GM21737 (cell line): ENCODE measurements around the gene CDH18.

Source experiments
- ATAC-seq: cut with Tn5 transposase; IDR thresholded peaks from one replicate; pipeline ENCODE4 v1.9.1; 2021; ENCODE audit warnings: mild to moderate bottlenecking, moderate library complexity; ENCODE audit not compliant: unreplicated experiment

The CDH18 gene

DNA sequence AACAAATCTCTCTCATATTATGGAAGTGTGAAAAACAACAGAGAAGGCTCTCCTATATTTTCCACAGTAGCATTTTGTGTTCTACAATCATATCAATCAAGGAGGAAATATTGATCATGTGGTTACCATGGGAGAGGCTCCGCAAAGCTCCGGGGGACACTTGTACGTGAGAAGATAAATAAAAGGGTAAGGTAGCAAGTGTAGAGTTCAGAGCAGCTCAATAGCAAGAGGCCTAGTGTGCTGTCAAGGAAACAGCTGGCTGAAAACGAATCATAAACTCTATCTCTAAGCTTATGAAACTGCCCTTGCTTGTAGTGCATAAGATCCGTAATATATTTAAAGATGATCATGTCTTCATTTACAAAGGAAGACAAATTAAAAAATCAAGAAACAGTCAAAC, 57.5 kb downstream of the CDH18 start:
- ATAC-seq = no peak

DNA sequence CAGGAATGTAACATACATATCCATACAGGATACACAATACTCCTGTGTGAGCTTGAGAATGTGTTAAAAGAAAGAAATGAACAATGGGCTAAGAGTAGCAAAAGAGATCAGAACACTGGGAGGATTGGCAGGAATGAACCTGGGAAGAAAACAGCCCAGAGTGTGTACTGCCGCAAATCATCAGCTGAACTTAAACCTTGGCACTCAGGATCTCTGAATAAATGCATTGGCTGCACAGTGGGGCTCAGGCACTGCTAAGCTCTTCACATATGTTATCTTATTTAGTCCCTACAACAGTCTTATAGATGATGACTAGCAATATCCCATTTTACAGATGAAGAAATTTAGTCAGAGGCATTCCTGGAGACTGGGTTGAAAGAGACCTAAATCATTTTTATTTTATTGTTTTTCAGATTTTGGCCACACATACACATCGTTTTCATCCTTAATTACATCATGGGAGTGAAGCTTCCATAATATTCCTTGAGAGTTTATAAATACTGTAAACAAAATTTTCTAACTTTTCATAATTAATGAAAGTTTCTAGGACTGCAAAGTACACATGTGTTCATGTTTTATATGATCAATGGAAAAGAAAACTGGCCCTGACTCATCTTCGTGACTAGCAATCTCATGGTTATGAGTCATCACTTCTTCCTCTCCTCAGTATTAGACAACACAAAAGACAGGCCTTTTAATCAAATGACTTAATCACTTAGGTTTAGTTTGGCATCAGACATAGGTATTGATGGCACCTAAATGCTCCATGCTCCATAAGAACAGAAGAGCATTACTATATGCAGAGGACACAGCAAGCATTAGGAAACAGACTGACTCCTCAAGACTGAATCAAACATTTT, 59.2 kb downstream of the CDH18 start:
- ATAC-seq = no peak

DNA sequence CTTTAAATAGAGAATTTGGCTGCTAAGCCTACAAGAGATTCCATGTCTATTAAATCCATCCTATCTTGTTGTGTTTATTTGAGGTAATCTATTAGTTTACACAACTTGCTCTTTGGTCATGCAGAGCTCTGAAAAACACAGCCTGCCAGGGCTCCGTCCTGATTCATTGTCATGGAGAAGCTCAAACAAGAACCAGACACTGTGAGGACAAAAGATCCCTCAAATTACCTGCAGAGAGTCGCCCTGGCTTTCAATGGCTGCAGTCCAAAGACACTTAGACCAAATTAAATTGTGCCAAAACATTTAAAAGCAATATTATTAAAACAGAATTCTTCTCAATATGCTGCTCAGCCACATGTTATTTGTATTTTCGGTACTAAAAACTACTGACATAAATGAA, 60.1 kb downstream of the CDH18 start:
- no peak for ATAC-seq

DNA sequence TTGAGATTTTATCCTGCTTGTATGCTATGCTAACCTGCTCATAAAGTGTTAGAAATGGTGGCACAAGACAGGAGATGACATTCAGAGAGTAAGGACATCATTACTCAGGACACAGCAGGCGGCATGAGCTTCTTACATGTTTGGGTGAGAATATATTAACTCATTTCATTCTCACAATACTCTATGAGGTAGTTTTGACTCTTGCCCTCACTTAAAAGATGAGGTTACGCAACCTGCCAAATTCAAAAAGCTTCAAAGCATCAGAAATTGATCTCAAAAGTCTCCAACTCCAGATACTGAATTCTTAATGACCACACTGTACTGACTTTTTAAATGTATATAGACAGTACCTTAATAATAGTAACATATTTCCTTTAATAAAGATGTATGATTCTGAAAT, 60.8 kb downstream of the CDH18 start:
- ATAC-seq = no peak

DNA sequence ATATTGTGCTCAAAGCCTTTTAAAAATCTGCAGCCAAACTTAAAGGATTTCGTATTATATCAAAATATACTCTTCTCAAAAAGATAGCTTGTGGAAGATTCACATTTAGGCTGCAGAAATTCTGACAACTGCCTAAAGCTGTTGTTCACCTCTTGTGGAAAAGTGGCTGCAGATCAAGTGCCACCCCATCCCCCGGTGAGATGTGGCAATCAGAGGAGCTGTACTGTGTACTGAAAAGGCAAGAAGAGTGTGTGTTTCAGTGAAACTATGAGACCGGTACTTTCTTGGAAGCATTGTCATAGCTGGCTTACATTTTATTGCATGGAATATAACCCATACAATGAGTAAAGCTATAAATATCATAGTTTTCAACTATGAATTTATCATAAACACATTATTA, 64.3 kb downstream of the CDH18 start:
- no peak for ATAC-seq

DNA sequence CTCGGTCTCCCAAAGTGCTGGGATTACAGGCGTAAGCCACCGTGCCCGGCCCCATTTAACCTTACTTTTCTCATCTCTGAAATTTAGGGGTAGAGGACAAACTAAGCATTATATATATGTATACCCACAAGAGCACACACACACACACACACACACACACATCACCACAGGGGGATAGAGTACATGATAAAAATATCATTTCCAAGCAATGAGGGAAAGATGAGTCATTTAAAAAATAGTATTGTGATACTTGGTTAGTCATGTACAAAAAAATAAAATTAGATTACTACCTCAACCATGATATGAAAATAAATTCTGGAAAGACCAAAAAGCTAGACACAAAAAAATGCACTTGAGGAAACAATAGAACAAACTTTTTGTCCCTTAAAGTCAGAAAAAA, 67.2 kb downstream of the CDH18 start:
- ATAC-seq = no peak

DNA sequence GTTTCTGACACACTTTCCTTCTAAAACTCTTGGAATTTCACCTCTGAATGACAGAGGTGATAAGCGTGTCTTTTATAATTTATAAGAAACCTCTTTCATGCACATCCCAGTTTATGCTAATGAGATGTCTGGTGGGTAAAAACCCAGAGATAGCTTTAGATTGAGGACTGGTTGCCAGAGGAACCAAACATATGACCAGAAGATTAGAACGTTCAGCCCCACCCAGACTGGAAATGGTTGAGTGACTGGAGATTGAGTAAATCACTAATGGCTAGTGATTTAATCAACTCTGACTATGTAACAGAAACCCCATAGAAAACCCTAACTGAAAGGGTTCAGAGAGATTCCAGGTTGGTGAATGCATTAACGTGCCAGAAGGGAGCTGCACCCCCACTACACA, 69.2 kb downstream of the CDH18 start:
- no peak for ATAC-seq

DNA sequence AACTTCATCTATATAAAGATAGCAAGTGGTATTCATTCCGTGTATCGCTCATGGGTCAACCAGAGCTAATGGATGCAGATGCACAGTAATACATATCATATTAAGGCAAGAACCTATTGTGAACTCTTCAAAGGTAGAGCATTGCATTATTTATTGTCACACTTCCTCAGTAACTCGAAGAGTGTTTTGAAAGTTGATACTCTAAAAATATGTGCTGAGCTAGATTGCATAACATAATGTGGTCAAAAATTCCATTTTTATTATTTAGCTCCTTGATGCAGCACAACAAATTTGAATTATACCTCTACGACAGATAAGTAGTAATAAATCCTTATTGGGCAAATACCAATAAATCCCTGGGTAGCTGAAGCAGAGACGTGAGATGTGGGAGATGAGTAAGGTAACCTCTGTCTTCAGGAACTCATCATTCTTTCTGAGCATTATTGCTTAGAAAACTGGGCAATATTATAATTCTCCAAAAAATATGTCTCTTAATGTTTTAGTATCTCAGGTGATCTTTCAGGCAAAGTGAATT, 70.3 kb downstream of the CDH18 start:
- no peak for ATAC-seq

DNA sequence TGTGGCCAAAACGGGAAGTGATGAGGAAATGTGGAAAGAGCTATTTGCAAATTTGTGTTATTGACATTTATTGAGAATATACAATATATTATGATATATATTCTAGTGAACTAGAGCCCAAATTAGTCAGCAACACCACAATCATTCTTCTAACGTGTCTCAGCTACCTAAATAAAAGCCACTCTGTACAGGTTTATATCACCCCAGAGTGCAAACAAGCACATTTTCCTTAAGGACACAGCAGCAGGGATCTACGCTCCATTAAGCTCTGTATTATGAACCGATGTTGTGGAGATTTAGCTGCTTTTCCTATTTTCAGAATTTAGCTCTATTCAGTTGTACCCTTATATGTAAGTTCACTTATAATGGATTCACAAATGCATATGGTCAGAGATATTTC, 77.9 kb downstream of the CDH18 start:
- ATAC-seq = no peak

DNA sequence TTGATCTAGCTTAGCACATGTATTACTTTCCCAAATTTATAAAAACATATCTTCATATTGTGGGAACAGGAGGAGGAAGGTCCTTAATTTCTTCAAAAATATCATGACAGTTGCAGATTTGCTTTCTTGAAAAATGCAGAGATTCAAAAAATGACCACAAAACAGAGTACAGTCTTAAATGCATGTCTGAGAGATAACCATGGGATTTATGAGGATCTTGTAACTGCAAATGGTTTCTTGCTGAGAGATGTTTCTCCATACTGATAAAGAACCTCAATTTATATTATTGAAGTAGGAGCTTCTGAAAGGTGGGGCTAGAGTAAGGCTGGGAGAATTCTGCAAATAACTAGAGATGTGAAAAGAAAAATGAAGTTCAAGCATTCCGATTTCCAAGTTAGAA, 83.2 kb downstream of the CDH18 start:
- ATAC-seq = no peak

DNA sequence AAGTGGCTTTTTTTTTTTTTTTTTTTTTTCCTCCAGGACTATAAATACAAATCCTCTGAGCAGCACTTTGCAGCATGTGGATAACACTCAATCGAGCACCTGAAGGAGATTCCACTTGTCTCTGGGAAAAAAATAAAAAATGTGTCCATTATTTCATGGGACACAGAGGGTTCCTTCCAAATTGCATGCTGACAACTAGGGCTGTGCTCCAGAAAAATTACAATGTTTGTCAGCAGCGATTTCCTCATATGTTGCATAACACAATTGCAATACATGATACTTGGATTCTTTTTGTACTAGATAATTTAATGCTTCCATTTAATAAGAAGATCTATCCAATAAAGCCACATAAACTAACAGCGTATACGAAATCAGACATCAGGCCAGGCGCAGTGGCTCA, 84.4 kb downstream of the CDH18 start:
- ATAC-seq = no peak

DNA sequence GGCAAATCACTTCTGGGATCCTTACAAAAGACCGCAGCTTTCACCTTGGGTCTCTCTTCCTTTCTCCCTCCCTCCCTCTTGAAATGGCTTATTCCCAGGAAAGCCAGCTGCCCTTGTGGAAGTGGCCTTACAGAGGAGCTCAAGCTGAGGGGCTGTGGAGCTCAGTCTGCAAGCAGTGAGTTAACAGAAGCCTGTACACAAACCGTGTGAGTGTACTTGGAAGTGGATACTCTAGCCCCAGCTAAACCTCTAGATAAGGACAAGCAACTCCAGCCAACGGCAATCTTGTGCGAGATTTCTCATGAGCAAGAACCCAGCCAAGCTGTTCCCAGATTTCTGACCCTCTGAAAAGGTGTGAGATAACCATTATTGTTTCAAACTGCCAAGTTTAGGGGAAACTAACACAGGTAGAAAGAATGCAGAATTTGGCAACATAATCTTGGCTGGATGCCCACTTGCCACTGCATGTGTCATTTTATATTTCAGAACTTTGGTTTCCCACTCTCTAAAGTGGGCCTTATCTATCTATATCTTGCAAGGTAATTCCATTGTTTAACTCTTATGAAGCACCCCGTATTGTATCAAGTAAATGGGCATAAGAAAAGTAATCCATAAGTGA, 85.6 kb downstream of the CDH18 start:
- ATAC-seq = no peak

DNA sequence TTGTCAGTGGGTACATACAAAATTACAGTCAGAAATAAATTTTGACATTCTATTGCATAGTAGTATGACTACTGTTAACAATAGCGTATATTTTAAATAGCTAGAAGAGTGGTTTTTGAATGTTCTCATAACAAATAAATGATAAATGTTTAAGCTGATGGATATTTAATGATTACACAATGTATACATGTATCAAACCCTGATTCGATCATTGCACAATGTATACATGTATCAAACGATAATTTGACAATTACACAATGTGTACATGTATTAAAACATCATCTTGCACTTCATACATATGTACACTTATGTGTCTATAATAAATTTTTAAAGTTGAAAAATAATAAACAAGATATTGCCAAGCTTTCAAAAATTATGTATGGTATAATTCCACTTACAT, 87.7 kb downstream of the CDH18 start:
- ATAC-seq = no peak

DNA sequence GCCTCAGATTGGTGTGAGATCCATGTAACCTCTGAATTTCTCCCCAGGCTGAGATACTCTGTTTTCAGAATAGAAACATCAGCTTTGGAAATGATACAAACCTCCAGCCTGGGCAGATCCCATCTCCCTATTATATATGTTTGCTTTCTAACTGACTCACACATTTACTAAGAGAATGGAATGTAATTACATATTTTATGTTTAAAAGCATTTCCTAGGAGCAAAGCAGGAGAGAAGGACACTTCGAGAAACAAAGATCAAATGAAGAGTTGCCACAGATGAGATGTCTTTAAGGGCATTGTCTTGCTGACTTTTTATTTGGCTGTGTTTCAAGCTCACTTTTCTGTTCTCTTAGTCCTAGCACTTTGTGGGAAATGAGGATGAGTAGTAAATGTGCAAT, 96.3 kb downstream of the CDH18 start:
- ATAC-seq = no peak

DNA sequence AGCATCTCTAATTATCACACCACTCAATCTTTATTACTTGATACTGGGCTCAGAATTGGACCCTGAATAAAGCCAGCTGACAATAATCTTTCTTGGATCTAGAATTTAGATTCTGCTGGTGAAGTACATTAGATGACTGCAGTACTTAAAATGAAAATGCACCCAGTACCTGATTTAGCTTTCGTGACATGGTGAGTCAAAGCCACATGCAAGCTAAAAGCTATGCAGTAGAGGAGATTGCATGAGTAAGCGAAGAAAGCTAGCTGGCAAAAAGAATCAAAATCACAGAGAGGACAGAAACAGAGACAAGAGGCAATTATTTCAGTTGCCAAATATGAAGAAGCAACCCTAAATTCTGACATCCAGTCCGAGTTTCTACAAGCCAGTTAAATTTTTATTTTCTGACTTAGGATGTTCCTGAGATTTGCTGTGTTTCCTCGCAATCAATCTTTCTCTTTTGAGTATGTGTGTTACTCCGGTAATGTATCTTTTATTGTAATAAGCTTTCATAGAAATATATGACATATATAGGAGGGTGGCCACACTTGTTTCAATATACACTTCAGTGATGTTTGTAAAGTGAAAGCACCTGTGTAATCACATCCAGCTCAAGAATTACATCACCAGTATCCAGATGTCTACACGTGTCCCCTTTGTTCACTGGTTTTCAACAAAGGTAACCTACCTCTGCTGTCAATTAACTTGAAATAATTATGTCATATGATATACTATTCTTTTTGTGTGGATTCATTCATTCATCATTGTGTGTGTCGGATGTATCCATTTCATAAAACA, 101.7 kb downstream of the CDH18 start:
- no peak for ATAC-seq

DNA sequence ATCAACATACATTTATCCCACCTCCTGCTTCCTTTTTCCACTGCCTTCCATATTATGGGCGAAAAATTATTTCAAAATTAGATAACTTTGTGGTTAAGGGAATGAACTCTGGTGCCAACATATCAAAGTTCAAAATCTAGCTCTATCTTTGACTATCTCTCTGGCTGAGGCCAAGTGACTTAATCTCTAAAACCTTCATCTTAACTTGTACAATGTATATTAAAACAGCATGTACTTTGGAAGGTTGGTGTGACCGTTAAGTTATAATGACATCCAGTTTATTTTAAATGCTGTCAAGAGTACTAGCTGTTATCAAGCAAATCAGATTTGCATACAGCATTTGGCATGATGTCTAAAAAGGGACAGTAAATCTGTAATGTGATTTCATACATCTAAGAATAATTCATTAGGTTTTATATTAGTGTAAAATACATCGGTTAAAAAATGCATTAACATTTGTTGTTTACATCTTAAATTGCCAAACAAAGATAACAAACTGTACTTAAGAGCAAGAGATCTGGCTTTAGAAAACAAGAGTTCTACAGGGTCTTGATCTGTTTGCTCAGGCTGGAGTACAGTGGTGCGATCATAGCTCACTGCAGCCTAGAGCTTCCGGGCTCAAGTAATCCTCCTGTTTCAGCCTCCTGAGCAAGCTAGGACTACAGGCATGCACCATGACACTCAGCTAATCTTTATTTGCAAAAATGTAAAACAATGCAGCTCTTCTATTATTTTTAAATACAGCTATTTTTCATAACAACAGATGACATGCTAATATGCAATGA, 102.8 kb downstream of the CDH18 start:
- no peak for ATAC-seq

DNA sequence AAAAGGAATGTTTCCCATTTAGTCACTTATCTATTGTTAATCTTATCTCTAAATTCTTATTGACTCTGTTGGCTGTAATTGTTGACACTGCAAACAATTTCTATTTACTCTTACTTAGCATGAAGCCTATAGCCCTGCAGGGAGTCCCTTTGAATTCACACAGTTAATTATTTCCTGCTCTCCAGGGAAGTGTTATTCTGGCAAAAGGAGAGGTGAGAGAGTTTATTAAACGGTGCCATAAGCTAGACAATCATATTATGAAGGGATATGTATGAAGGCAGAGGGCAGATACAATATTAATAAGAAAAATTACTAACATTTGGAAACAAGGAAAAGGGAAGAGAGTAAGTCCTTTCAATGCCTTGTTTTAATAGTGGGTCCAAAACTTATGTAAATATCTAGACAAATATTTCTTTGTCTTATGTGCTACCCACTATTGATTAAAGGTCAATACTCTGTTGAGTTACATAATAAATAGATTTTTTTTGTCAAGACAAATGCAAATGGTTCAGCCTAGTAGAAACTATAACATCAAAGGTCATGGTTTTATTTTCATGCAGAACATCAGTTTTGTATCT, 107.1 kb downstream of the CDH18 start:
- no peak for ATAC-seq

DNA sequence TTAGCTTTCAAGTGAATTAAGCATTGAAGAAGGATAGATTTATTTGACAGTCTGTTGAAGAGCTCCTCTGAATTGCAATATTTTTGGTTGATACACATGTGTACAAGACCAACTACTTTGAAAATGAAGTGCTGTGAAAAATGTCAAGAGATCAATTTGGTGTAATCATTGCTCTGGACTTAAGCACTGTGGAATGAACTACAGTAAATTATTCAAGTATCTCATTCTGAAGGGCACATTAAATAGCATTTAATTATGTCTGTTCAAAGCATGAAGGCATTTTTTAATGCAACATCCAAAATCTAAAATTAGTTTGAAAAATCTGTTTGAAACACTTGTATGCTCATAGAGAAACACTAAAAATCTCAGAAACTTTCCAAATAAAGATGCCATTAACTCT, 107.5 kb downstream of the CDH18 start:
- ATAC-seq = no peak

DNA sequence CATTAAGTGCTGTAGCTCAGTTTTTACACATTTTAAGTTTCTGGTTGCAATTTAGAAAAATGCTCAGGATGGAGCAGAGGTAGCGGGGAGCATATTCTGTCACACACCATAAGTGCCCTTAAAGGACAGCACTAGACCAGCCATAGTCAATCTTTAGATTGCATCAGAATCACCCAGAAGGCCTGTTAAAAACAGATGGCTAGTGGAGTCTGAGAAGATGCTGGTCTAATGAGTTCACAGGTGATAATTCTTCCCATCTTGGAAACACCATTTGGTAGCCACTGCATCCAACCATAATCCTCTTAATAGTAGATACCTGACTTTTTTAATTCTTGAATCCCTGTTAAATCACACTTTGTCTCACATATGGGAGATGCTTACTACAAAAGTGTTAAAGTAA, 113.2 kb downstream of the CDH18 start:
- ATAC-seq = no peak

DNA sequence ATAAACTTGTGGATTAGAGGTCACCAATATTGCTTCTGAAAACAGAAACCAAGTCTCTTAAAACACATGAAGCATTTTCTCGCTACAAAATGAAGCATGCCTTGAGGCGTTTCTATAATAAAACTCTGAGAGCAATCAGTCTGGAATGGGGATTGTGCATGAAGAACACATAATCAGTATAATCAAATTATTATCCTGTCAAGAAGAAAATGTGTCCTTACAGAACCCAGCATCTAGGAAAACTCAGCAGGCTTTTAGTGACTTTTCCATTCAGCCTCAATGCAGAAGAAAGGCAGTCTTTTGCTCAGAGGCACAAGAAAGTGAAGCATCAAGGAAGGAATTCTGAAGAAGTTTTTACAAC, 121.9 kb downstream of the CDH18 start:
- ATAC-seq = no peak
